Measurements from ENCODE around the gene UBR7.

The UBR7 gene

DNA sequence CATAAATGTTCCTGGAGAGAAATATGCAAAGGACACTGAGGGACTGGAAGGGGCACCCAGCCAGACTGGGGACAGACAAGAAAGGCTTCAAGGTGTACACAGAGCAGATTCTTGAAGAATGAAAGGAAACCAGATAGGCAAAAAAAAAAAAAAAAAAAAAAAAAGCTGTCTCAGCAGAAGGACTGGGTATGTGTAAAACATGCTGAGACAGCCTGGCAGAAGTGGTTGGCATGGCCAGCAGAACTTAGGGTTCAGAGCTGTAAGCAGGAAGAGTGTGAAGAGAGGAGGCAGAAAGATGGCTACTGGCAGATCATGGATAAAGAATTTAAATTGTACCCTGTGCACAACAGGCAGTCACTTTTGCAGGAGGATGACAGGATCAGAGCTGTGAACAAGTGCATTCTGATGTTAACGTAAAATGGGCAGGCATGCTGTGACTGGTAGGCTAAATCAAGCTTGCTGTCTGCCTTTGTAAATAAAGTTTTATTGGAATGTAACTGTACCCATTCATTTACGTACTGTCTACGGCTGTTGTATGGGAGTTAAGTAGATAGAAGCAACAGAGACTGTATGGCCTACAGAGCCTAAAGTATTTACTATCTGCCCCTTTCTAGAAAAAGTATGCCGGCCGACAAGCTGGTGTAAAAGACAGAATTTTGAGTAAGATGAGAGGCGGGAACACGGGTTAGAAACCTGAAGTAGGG, 42.2 kb downstream of the UBR7 start:
- DNase-seq (ENCODE audit: low read depth, low spot score): no peak

DNA sequence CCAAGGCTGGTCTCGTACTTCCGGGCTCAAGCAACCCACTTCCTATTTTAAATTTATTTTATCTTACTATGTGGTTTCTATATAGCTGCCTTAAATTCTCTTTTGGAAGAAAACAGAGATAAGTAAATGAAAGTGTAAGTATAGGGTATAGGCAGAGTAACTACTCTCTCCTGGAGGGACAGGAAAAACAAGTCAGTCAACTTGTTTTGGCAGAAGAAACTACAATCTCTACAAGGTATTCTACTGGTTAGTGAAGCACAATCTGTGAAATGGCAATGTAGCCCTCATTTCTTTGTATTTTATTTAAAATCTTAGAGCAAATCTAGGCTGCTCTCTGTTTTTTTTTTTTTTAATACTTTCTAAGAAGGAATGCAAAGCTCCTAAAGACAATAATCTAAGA, 55.4 kb downstream of the UBR7 start:
- no peak for DNase-seq (ENCODE audit: low read depth, low spot score)

DNA sequence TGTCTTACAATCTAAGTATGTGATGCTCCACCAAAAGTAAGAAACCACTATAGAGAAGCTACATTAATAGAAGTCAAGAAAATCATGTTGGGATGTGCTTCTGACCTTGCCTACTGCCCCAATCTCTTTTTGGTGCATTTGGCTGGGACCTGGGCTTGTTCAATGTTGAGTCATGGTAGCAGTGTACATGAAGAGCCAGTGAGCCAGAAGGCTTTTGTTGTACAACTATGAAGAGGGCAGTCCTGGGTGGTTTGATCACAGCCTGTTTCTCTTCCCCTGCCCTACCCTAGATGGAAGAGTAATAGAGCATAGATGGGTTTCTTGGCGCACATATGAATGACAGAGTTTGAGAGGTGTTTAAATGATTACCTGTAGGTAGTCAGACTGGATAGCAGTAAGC, 56.4 kb downstream of the UBR7 start:
- DNase-seq (ENCODE audit: low read depth, low spot score): no peak

DNA sequence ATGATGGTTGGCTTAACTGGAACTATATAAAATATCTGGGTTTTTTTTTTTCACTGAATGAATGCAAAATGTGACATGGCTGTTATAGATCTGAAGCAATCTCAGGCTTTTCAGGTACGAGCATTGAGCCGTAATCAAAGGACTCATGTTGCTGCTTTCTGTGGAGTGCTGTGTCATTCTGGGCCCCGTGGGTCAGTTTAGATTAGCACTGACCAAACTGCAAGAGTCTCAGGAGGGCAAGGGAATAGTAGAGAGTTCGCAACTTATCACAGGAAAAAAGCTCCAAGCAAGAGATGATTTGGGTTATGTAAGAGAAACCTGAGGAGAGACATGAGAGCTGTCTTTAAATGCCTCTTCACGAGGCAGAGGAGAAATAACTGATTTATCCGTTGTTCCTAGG, 59.1 kb downstream of the UBR7 start:
- DNase-seq (ENCODE audit: low read depth, low spot score): no peak

DNA sequence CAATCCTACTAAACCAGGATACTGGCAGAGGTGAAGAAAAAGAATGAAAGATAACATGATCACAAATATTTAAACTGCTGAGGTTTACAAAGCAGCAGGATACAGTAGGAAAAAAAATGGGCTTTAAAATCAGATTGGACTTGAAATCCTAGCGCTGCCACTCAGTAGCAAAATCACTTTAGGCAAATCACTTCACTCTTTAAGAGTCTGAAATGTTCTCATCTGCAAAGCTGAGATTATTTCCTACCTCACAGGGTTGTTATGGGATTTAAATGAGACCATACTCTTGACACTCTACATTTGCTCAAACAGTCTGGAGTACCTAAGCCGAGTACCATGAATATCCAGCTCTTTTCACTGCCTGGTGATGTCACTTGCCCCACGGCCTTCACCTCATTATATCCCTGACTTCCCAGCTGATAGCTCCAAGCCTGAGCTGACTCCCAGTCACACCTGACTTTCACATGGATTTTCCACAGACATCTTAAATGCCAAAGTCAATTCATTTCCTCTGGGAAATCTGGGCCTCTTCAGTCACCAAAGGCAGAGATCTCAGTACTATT, 60.2 kb downstream of the UBR7 start:
- DNase-seq (ENCODE audit: low read depth, low spot score): no peak

DNA sequence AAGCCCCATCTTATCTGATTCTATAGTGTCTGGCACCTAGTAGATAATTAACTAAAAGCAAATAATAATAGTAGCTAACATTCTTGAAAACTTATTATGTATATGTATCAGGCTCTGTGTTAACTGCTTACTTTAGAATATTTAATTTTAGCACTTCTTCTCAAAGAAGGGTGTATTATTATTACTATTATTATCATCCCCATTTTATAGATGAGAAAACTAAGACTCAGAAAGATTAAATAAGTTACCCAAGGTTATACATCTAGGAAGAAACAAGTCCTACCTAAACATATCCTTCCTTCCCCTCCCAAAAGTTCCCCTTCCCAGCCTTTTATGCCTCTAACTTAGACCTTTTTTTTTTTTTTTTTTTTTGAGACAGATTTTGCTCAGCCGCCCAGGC, 61.4 kb downstream of the UBR7 start:
- DNase-seq (ENCODE audit: low read depth, low spot score): no peak

DNA sequence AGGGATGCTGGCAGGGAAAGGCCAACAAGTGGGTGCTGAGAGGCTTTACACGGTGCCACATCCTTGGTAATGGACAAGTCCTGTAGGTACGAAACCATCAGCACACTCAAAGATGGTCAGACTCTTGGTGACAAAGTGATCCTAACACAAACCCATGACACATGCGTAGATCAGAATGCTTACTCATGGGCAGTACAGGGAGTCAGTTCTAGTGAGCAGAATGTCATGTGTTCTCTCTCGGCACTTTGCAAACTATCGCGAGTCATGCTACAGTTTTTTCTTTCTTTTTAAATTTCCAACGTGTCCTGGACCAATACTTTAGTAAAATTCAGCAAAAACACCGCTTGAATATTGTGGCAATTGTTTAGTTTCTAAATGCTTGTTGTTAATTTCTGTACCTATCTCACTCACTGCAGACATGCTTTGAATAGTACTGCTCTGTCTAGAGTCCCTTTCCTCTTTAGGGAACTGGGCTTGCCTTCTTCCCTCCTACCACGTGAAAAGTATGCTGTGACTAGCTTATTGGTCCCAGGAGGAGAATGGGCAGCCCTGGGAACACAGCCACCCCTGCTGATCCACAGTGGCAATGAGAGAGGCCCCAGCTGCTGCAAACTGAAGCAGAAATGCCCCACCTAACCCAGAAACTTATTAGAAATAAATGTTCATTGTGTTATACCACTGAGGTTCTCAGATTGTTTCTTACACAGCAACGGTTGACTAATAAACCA, 62.4 kb downstream of the UBR7 start:
- no peak for DNase-seq (ENCODE audit: low read depth, low spot score)

DNA sequence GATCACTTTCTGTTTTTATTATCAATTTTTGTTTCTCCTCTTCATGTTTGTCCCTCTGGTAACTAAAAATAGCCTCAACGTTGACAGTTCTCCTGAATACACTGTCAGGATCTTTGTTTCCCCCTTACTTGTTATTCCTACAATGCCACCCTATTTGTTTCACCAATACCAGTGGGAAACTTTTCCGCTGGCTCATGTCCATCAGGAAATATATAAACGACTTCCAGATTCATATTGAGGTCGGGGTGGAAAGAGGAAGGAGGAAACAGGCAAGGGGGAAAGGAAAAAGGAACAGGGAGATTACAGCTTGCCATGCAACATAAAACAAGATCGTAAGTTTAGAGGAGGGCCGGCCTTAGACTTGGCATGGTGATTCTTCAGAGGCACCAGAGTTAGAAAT, 64.1 kb downstream of the UBR7 start:
- DNase-seq (ENCODE audit: low read depth, low spot score): no peak

DNA sequence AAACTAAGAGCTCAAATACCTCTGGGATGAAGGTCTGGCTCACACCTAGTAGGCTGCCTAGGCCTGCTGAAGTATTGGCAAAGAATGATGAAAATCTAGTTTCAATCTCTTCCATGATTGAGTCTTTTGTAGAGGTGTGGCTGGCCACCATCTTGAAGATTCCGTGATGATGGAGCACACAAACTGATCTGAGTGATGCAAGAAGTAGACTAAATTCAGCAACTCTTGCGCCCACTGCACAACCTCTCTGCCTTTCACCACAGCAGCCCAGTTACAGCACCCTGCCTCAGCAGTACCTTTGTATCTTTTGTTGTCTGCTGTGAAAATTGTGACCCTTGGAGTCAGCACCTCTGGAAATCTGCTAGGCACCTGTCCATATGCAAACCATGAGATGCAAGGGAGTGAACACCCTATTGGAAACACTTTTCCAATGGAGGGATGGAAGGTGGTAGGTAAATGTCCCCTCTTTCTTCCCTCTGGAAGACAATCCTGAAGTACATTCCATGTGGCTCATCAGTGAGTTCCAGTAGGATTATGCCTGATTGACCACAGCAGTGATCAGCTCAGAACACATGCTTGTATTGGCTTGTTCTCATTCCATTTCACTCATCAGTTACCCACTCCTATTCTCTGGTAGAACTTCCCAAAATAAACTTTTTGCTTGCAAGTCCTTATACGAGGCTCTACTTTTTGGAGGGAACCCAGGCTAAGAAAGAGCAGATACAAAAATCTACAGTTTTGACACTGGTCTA, 67.2 kb downstream of the UBR7 start:
- no peak for DNase-seq (ENCODE audit: low read depth, low spot score)

DNA sequence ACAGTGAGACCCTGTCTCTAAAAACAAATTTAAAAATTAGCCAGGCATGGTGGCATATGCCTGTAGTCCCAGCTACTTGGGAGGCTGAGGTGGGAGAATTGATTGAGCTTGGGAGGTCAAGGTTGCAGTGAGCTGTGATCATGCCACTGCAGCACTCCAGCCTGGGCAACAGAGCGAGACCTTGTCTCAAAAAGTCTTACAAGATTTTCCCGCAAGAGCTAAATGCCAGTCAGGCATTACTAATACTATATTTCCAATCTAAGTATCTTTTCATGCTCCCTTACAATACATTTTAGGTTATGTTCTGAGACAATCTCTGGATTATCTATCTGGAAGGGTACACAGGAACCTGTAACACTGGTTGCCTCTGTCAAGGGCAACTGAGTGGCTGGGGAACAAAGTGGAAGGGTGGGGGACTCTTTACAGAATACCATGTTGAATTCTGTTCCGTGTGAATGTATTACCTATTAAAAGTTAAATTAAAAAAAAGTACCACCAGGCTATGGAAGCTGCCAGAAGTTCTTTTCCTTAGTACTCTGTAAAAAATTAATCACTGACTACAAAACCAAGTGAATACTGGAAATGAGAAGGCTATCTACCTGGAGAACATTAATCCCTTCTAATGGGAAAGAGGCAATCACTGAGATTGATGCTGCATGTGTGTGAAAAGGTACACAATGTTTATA, 69.1 kb downstream of the UBR7 start:
- no peak for DNase-seq (ENCODE audit: low read depth, low spot score)
